ENCODE results near the gene MFAP5.
"Not testable (repeated sequence)": the region's sequence is repeated elsewhere in the genome, so short reads cannot be mapped to it uniquely, and the experiment has no call there.

Gene MFAP5

DNA sequence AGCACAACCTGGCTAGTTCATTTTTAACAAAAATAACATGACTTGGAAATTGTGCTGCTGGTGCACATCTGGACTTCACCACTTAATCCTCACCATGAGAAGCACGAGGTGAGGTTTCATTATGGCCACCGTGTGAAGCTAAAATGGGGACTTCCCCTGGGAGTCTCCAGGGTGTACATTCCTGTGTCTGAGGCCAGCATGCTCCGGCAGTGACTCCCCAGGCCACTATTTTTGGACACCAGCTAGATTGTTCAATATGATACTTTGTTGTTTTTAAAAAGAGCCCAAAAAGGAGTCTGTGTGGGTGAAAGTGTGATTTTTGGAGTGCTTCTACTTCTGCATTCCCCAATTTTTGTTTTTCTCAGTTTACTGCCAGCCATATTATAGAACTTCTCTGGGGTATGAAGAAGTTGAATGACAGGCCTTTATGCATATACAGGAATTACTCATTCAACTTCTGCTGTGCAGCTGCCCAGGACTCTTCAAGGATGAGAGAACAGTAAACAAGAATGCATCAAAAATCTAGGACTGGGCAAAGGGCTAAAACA, 33.1 kb downstream of the MFAP5 start:
- no peak for DNase-seq (ENCODE audit: low spot score)

- no peak for DNase-seq (ENCODE audit: low spot score)
These were observed 33.9 kb downstream of the MFAP5 start for GRCh38 chr12:8628731-8629130.

GRCh38 chr12:8624750-8625149, 37.9 kb downstream of the MFAP5 start:
- DNase-seq (ENCODE audit: low spot score) = not testable (repeated sequence)

GRCh38 chr12:8622646-8623045, 40.0 kb downstream of the MFAP5 start:
- DNase-seq (ENCODE audit: low spot score) = no peak

- no peak for DNase-seq (ENCODE audit: low spot score)
These were observed 47.4 kb downstream of the MFAP5 start for GRCh38 chr12:8615206-8615605.

DNA sequence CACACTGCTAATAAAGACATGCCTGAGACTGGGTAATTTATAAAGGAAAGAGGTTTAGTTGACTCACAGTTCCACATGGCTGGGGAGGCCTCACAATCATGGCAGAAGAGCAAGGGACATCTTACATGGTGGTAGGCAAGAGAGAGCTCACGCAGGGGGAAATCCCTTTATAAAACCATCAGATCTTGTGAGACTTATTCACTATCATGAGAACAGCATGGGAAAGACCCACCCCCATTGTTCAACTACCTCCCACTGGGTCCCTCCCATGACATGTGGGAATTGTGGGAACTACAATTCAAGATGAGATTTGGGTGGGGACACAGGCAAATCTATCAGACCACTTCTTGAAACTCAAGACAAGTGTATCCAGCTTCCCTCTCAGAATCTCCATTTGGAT, 48.7 kb downstream of the MFAP5 start:
- not testable (repeated sequence) for DNase-seq (ENCODE audit: low spot score)

DNA sequence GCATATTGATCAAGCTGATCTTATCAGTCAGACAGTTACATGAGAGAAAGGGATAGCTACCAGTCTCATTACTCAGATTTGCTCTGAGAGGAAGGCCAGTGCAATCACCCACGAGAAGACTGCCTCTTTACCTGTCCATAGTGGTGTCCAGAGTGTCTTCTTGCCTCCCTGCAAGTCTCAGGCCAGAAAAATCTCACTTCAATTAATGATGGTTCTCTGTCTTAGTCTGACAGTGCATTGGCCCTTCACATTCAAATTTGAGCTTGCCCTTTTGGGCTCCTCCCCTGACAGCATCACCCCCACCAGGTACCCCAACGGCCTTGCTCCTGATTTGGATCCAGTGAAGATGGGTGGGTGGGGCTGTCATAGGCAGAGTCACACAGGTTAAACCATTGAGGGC, 50.0 kb downstream of the MFAP5 start, which contains the start of gene AICDA:
Gene AICDA (minus strand): TSS at position 231 of the 400 bp plus-strand sequence. CDS start 92 bp downstream, at position 139.
- no peak for DNase-seq (ENCODE audit: low spot score)

DNA sequence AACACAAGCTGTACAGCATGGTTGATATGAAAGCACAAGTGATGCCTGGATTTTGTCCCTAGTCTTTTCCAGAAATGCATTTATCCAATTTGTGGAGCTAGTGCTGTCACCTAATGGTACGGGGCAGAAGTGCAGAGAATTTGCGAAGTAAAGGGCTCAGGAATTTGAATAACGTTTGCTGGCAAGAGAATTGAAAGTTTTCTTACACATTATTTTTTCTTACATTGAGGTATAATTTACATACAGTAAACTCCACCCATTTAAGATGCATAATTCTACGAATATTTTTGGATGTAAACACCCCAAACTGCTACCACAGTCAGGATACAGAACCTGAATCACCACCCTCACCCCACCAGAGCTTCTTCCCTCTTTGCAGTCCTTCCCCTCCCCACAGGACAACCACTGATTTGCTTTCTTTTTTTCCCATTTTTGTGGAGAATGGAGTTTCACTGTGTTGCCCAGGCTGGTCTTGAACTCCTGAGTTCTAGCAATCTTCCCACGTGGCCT, 53.5 kb downstream of the MFAP5 start:
- DNase-seq (ENCODE audit: low spot score) = peak; percentile 22

GRCh38 chr12:8606890-8607289, 55.7 kb downstream of the MFAP5 start:
- DNase-seq (ENCODE audit: low spot score) = no peak

GRCh38 chr12:8605057-8605456, 57.6 kb downstream of the MFAP5 start:
- no peak for DNase-seq (ENCODE audit: low spot score)

DNA sequence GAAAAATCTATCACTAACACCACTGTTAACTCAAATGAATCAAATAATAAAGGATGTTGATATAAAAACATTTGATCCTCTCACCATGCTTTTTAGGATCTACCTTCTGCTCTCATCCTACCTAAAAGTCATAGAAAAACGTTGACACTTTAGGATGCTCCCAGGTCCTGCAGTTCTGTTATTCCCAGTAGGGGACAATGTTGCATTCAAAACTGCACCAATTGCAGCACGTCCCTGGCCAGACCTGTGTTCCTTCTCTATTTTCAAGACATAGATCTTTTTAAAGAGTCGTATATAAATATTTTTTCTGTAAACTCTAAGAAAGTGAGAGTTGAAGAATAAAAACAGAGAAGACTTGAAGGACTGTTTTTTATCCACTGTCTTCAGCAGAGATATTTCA, 58.8 kb downstream of the MFAP5 start:
- no peak for DNase-seq (ENCODE audit: low spot score)

- DNase-seq (ENCODE audit: low spot score) = no peak
These were observed 59.3 kb downstream of the MFAP5 start for GRCh38 chr12:8603286-8603685.

- peak; percentile 12 for DNase-seq (ENCODE audit: low spot score)
These were observed 66.1 kb downstream of the MFAP5 start for GRCh38 chr12:8596561-8596960.
